ENCODE data around the gene FSTL5.

FSTL5 gene

DNA sequence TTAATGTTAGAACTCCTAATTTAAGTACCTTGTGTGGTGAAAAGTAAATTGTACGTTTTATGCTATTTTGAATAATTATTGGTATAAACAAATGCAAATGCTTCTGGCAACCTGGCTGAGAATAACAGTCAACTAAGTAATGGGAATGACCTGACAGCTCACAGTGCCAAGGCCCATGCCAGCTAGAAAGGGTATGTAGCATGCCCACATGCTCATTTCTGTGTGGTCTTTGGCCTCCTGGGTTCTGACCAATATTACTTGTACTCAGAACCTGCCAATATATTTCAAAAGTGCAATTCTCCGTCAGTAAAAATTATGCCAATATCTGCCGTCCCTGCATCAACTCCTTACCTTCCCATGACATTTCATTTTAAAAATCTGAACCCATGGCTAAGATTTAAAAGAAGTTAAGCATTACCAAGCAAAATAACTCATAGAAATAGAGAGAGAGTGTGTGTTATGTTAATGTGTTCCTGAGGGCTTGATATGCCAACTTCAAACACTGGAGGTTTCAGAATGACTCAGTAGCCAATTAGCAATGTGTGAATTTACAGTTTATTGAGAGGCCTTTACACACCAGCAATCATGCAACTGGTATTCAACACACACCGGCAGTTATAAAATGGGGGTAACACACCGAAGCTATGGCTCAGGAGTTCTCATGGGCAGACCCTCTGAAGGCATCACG, 820.8 kb downstream of the FSTL5 start:
- ChIA-PET POLR2A (ENCODE audit: low non-redundant PET) (no interaction called here), CTCF (no interaction called here)
- H3K27ac ChIP-seq, result no peak overlapping the region
- DNase-seq (ENCODE audit: low spot score), result no peak
- TF ChIP-seq, protein P1, sequence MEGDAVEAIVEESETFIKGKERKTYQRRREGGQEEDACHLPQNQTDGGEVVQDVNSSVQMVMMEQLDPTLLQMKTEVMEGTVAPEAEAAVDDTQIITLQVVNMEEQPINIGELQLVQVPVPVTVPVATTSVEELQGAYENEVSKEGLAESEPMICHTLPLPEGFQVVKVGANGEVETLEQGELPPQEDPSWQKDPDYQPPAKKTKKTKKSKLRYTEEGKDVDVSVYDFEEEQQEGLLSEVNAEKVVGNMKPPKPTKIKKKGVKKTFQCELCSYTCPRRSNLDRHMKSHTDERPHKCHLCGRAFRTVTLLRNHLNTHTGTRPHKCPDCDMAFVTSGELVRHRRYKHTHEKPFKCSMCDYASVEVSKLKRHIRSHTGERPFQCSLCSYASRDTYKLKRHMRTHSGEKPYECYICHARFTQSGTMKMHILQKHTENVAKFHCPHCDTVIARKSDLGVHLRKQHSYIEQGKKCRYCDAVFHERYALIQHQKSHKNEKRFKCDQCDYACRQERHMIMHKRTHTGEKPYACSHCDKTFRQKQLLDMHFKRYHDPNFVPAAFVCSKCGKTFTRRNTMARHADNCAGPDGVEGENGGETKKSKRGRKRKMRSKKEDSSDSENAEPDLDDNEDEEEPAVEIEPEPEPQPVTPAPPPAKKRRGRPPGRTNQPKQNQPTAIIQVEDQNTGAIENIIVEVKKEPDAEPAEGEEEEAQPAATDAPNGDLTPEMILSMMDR (conservative IDR thresholded peaks at IDR 0.05; ENCODE audit: low read depth), result no peak

GRCh38 chr4:161336621-161337020, 827.2 kb downstream of the FSTL5 start:
- CTCF ChIA-PET, result no interaction called here
- DNase-seq (ENCODE audit: low spot score), result no peak
- POLR2A ChIA-PET (ENCODE audit: low non-redundant PET), result no interaction called here

GRCh38 chr4:161336016-161336530, 827.7 kb downstream of the FSTL5 start:
- TF ChIP-seq, protein P1 (conservative IDR thresholded peaks at IDR 0.05; ENCODE audit: low read depth), result no peak
- POLR2A ChIA-PET (ENCODE audit: low non-redundant PET), result no interaction called here
- CTCF ChIA-PET, result no interaction called here
- H3K27ac ChIP-seq, result no peak overlapping the region
- DNase-seq (ENCODE audit: low spot score), result no peak

More at GRCh38 chr4:161336621-161337020, 827.2 kb downstream of the FSTL5 start:
- TF ChIP-seq, protein P1 (conservative IDR thresholded peaks at IDR 0.05; ENCODE audit: low read depth), result no peak
- H3K27ac ChIP-seq, result no peak overlapping the region
